Transverse colon (tissue), 4 donors: ENCODE data around the gene ADM.

Source experiments
- CTCF ChIP-seq, 5 experiments: fragments of 200-600 bp in 3 of 5; fragments of 450-650 bp in 2 of 5; sonication (generic) in 3 of 5; IDR thresholded peaks; 1 replicate in 2 of 5; 2 replicates in 3 of 5; pipeline ENCODE4 v1.5.1; 2016 to 2017; ENCODE audit warnings: antibody characterized with exemption in 5 of 5, inconsistent platforms in 3 of 5, mild to moderate bottlenecking in 2 of 5, moderate library complexity in 1 of 5
- EP300 ChIP-seq: sonication (generic); formaldehyde crosslinking; IDR thresholded peaks from one replicate; pipeline ENCODE4 v1.6.1; 2017; ENCODE audit warnings: antibody characterized with exemption, low read depth
- POLR2A ChIP-seq: fragments of 450-650 bp; IDR thresholded peaks from one replicate; pipeline ENCODE4 v1.6.1; 2016; ENCODE audit warnings: antibody characterized with exemption, mild to moderate bottlenecking, moderate library complexity
- POLR2AphosphoS5 ChIP-seq, 3 donors: sonication (generic); formaldehyde crosslinking; IDR thresholded peaks; one replicate each; pipeline ENCODE4 v1.6.1; 2016; ENCODE audit warnings: antibody characterized with exemption in 3 of 3

GRCh38 chr11:10257478-10257877, 47.4 kb upstream of the ADM start:
- no peak for TF ChIP-seq CTCF (IDR thresholded peaks at IDR 0.05)
- TF ChIP-seq POLR2A, result no peak
- TF ChIP-seq POLR2AphosphoS5 (IDR thresholded peaks at IDR 0.05), result no peak
- TF ChIP-seq EP300, result no peak
